SK-N-SH treated with all-trans-retinoic acid at 6 μM for 48 hours (cell line): ENCODE data around the gene LRWD1.

ENCODE experiments used
- ATAC-seq: fragments of 200-7000 bp; cut with Tn5 transposase; 3 replicates; pipeline ENCODE4 v1.9.1; 2020; ENCODE audit warnings: mild to moderate bottlenecking, moderate library complexity
- BACH2 ChIP-seq: fragments of 250-450 bp; sonication (Bioruptor Pico); IDR thresholded peaks from 2 replicates; pipeline ENCODE4 v1.9.0; 2021; ENCODE audit warnings: mild to moderate bottlenecking, borderline replicate concordance
- CSDC2 ChIP-seq: fragments of 250-450 bp; sonication (Bioruptor Pico); IDR thresholded peaks from 2 replicates; pipeline ENCODE4 v1.5.0; 2020; ENCODE audit warnings: mild to moderate bottlenecking, moderate library complexity
- ESRRG ChIP-seq: fragments of 250-450 bp; sonication (Bioruptor Pico); IDR thresholded peaks from 2 replicates; pipeline ENCODE4 v1.6.1; 2021; ENCODE audit warnings: mild to moderate bottlenecking
- GLIS3 ChIP-seq: fragments of 250-450 bp; sonication (Bioruptor Pico); IDR thresholded peaks from 2 replicates; pipeline ENCODE4 v1.5.0; 2020; ENCODE audit warnings: mild to moderate bottlenecking, moderate library complexity
- ISL1 ChIP-seq: fragments of 250-450 bp; sonication (Bioruptor Pico); IDR thresholded peaks from 2 replicates; pipeline ENCODE4 v2.1.2; 2022; ENCODE audit warnings: mild to moderate bottlenecking, moderate library complexity
- OSR1 ChIP-seq: fragments of 250-450 bp; sonication (Bioruptor Pico); IDR thresholded peaks from 2 replicates; pipeline ENCODE4 v1.8.0; 2022; ENCODE audit warnings: moderate library complexity, mild to moderate bottlenecking, inconsistent platforms
- PPARA ChIP-seq: fragments of 250-450 bp; sonication (Bioruptor Pico); IDR thresholded peaks from 2 replicates; pipeline ENCODE4 v1.5.0; 2020; ENCODE audit warnings: mild to moderate bottlenecking, borderline replicate concordance
- RARB ChIP-seq: fragments of 250-450 bp; sonication (Bioruptor Pico); IDR thresholded peaks from 2 replicates; pipeline ENCODE4 v1.8.0; 2021; ENCODE audit warnings: mild to moderate bottlenecking, moderate library complexity
- SNAI2 ChIP-seq: fragments of 250-450 bp; sonication (Bioruptor Pico); IDR thresholded peaks from 2 replicates; pipeline ENCODE4 v1.5.0; 2020; ENCODE audit warnings: mild to moderate bottlenecking, moderate library complexity
- TCF4 ChIP-seq: fragments of 250-450 bp; sonication (Bioruptor Pico); IDR thresholded peaks from 2 replicates; pipeline ENCODE4 v1.8.0; 2021; ENCODE audit warnings: mild to moderate bottlenecking, moderate library complexity, borderline replicate concordance
- ZC3H10 ChIP-seq: fragments of 250-450 bp; sonication (Bioruptor Pico); IDR thresholded peaks from 2 replicates; pipeline ENCODE4 v1.5.1; 2021; ENCODE audit warnings: mild to moderate bottlenecking, moderate library complexity
- ZFP3 ChIP-seq: fragments of 250-450 bp; sonication (Bioruptor Pico); IDR thresholded peaks from 2 replicates; pipeline ENCODE4 v1.5.0; 2020; ENCODE audit warnings: mild to moderate bottlenecking, moderate library complexity
- ZNF565 ChIP-seq: fragments of 450-650 bp; formaldehyde crosslinking; conservative IDR thresholded peaks from 2 replicates; pipeline ENCODE4 v1.5.0; 2020; ENCODE audit warnings: low read depth, mild to moderate bottlenecking, moderate library complexity
- ZNF8 ChIP-seq: fragments of 450-650 bp; formaldehyde crosslinking; IDR thresholded peaks from 2 replicates; pipeline ENCODE4 v1.5.0; 2020; ENCODE audit warnings: mild to moderate bottlenecking, moderate library complexity
- TF ChIP-seq, protein P1 (sequence below): fragments of 250-450 bp; sonication (Bioruptor Pico); IDR thresholded peaks from 2 replicates; pipeline ENCODE4 v1.5.1; 2020; ENCODE audit warnings: low read depth, mild to moderate bottlenecking, moderate library complexity
- TF ChIP-seq, protein P2 (sequence below): fragments of 250-450 bp; sonication (Bioruptor Pico); IDR thresholded peaks from 2 replicates; pipeline ENCODE4 v1.5.0; 2020; ENCODE audit warnings: mild to moderate bottlenecking, moderate library complexity
- TF ChIP-seq, protein P3 (sequence below): fragments of 250-450 bp; sonication (Bioruptor Pico); IDR thresholded peaks from 2 replicates; pipeline ENCODE4 v1.8.0; 2020; ENCODE audit warnings: mild to moderate bottlenecking, moderate library complexity, borderline replicate concordance
- TF ChIP-seq, protein P4 (sequence below): fragments of 250-450 bp; sonication (Bioruptor Pico); IDR thresholded peaks from 2 replicates; pipeline ENCODE4 v1.5.1; 2021; ENCODE audit warnings: mild to moderate bottlenecking, moderate library complexity

LRWD1 gene

DNA sequence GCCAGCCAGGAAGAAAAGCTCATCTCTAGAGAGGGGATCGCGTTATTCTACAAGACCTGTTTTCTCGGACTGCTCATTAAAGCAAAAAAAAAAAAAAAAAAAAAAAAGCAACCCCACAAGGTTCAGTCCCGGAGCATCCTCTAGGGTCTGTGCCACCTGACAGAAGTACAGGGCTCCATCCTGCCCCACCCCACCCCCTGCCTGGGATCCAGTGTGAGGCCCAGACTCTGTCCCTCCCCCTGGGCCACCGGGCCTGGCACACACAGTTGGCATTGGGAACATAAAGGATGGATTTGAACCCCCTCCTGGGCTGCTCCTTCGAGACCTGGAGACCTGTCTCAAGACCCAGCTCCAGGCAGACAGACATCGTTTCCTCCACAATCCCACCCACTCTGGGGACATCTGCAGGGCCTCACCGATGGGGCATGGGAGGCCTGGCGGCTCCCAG is 30.7 kb upstream of the LRWD1 start:
- TF ChIP-seq ISL1 (CRISPR knock-in tag) = no peak
- no peak for TF ChIP-seq ZC3H10 (CRISPR knock-in tag)
- TF ChIP-seq CSDC2 = no peak
- TF ChIP-seq, protein P1, sequence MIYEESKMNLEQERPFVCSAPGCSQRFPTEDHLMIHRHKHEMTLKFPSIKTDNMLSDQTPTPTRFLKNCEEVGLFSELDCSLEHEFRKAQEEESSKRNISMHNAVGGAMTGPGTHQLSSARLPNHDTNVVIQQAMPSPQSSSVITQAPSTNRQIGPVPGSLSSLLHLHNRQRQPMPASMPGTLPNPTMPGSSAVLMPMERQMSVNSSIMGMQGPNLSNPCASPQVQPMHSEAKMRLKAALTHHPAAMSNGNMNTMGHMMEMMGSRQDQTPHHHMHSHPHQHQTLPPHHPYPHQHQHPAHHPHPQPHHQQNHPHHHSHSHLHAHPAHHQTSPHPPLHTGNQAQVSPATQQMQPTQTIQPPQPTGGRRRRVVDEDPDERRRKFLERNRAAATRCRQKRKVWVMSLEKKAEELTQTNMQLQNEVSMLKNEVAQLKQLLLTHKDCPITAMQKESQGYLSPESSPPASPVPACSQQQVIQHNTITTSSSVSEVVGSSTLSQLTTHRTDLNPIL (CRISPR knock-in tag) = no peak
- no peak for TF ChIP-seq BACH2 (CRISPR knock-in tag)
- TF ChIP-seq, protein P2, sequence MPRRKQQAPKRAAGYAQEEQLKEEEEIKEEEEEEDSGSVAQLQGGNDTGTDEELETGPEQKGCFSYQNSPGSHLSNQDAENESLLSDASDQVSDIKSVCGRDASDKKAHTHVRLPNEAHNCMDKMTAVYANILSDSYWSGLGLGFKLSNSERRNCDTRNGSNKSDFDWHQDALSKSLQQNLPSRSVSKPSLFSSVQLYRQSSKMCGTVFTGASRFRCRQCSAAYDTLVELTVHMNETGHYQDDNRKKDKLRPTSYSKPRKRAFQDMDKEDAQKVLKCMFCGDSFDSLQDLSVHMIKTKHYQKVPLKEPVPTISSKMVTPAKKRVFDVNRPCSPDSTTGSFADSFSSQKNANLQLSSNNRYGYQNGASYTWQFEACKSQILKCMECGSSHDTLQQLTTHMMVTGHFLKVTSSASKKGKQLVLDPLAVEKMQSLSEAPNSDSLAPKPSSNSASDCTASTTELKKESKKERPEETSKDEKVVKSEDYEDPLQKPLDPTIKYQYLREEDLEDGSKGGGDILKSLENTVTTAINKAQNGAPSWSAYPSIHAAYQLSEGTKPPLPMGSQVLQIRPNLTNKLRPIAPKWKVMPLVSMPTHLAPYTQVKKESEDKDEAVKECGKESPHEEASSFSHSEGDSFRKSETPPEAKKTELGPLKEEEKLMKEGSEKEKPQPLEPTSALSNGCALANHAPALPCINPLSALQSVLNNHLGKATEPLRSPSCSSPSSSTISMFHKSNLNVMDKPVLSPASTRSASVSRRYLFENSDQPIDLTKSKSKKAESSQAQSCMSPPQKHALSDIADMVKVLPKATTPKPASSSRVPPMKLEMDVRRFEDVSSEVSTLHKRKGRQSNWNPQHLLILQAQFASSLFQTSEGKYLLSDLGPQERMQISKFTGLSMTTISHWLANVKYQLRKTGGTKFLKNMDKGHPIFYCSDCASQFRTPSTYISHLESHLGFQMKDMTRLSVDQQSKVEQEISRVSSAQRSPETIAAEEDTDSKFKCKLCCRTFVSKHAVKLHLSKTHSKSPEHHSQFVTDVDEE (CRISPR knock-in tag) = no peak
- no peak for TF ChIP-seq ZFP3 (CRISPR knock-in tag)
- no peak for TF ChIP-seq GLIS3 (CRISPR knock-in tag)
- TF ChIP-seq, protein P3, sequence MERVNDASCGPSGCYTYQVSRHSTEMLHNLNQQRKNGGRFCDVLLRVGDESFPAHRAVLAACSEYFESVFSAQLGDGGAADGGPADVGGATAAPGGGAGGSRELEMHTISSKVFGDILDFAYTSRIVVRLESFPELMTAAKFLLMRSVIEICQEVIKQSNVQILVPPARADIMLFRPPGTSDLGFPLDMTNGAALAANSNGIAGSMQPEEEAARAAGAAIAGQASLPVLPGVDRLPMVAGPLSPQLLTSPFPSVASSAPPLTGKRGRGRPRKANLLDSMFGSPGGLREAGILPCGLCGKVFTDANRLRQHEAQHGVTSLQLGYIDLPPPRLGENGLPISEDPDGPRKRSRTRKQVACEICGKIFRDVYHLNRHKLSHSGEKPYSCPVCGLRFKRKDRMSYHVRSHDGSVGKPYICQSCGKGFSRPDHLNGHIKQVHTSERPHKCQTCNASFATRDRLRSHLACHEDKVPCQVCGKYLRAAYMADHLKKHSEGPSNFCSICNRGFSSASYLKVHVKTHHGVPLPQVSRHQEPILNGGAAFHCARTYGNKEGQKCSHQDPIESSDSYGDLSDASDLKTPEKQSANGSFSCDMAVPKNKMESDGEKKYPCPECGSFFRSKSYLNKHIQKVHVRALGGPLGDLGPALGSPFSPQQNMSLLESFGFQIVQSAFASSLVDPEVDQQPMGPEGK (CRISPR knock-in tag) = no peak
- no peak for TF ChIP-seq RARB
- ATAC-seq = peak; percentile 58

DNA sequence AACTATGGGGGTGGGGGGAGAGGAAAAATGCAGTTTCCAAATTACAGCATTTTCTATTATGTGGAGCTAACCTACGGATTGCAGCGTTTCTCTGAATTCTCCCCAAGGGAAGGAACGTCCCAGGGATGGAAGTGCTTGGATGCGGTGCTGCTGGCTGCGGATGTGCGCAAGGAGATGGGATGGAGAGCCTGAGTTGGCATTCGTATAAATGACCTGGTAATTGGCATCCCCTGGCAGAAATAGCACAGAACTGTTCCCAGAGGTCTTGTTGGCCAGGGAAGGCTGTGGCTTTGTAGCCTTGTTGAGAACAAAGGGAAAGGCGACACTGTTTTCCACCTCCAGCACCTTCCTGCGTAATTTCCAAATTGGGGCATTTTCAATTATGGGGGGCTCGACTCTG is 28.7 kb upstream of the LRWD1 start:
- ATAC-seq = no peak
- TF ChIP-seq, protein P2 (CRISPR knock-in tag) = no peak
- TF ChIP-seq, protein P4, sequence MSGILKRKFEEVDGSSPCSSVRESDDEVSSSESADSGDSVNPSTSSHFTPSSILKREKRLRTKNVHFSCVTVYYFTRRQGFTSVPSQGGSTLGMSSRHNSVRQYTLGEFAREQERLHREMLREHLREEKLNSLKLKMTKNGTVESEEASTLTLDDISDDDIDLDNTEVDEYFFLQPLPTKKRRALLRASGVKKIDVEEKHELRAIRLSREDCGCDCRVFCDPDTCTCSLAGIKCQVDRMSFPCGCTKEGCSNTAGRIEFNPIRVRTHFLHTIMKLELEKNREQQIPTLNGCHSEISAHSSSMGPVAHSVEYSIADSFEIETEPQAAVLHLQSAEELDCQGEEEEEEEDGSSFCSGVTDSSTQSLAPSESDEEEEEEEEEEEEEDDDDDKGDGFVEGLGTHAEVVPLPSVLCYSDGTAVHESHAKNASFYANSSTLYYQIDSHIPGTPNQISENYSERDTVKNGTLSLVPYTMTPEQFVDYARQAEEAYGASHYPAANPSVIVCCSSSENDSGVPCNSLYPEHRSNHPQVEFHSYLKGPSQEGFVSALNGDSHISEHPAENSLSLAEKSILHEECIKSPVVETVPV (CRISPR knock-in tag) = no peak
- TF ChIP-seq TCF4 (CRISPR knock-in tag) (no peak), ESRRG (no peak), OSR1 (no peak), ZNF8 (no peak), BACH2 (CRISPR knock-in tag) (no peak), ZFP3 (CRISPR knock-in tag) (no peak), ZNF565 (CRISPR knock-in tag) (no peak), PPARA (no peak), SNAI2 (no peak), ISL1 (CRISPR knock-in tag) (no peak), CSDC2 (no peak), ZC3H10 (CRISPR knock-in tag) (no peak), GLIS3 (CRISPR knock-in tag) (no peak)

DNA sequence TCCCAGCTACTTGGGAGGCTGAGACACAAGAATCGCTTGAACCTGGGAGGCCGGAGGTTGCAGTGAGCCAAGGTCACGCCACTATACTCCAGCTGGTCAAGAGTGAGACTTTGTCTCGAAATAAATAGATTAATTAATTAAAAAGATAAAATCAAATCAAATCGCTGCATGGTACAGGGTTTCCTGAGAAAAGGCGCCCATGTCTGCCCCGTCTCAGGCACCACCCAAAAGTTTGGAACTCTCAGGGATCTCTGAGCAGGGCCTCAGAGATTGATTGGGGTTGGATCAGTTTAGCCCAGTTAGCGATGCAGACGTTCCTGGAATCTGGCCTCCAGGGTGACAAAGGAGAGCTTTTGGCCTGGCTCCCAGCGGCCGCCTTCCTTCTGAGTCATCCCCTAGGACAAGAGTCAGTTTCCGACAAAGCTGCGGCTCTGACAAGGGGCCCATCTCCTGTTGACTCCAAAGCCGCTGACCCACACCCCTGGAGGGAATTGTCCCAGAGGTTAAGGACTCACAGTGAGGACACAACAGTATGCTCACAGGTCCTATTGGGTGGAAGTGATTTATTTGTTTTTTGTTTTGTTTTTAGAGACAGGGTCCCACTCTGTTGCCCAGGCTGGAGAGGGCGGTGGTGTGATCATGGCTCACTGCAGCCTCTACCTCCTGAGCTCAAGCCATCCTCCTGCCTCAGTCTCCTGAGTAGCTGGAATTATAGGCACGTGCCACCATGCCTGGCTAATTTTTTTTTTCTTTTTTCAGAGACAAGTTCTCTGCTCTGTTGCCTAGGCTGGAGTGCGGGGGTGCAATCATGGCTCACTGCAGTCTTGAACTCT is 24.6 kb upstream of the LRWD1 start:
- ATAC-seq = peak; percentile 90
- TF ChIP-seq ZFP3 (CRISPR knock-in tag) (0 out of 2 replicates have a peak, but pooled peaks have one; percentile 43), ESRRG (no peak)
